Natural killer cell (primary cell): ENCODE data around the gene TRANK1. TPM values are rescaled to one million over a fixed set of nuclear protein-coding genes. Genes with fewer than 3 reads are reported as not detected.
"Not testable (repeated sequence)": the region's sequence is repeated elsewhere in the genome, so short reads cannot be mapped to it uniquely, and the experiment has no call there.

Experiments
- ATAC-seq, 3 donors: fragments of 150-1000 bp in 2 of 3; fragments of 200-7000 bp in 1 of 3; cut with Tn5 transposase; 1 replicate in 1 of 3; 2 replicates in 2 of 3; pipeline ENCODE4 v1.10.0; 2021; ENCODE audit warnings: mild to moderate bottlenecking in 2 of 3, moderate library complexity in 2 of 3
- DNase-seq, 2 donors: peaks; one replicate each; pipeline versions ENCODE4 v3.0.0 to v3.0.0-alpha.2; 2013 to 2021; ENCODE audit warnings: mixed read lengths in 1 of 2
- H3K27ac ChIP-seq: one replicate; pipeline ENCODE4 v1.5.1; 2013; ENCODE audit warnings: mild to moderate bottlenecking, low read length
- H3K27me3 ChIP-seq: one replicate; pipeline ENCODE4 v1.6.1; 2013; ENCODE audit warnings: low read length; ENCODE audit not compliant: control insufficient read depth, insufficient read depth
- H3K36me3 ChIP-seq: one replicate; pipeline ENCODE4 v1.6.1; 2013; ENCODE audit warnings: low read length; ENCODE audit not compliant: control insufficient read depth, insufficient read depth
- H3K4me1 ChIP-seq: one replicate; pipeline ENCODE4 v1.6.1; 2013; ENCODE audit warnings: low read length; ENCODE audit not compliant: control insufficient read depth, insufficient read depth
- H3K4me3 ChIP-seq: one replicate; pipeline ENCODE4 v1.5.1; 2013; ENCODE audit warnings: low read length
- H3K9me3 ChIP-seq: one replicate; pipeline ENCODE4 v1.6.1; 2013; ENCODE audit warnings: low read length; ENCODE audit not compliant: control insufficient read depth, insufficient read depth
- H3K27ac Mint-ChIP-seq, 2 donors: one replicate each; pipeline ENCODE4 v1.8.0; 2022; ENCODE audit warnings: mild to moderate bottlenecking in 2 of 2, mixed read lengths in 2 of 2, moderate library complexity in 1 of 2
- H3K27me3 Mint-ChIP-seq, 2 donors: one replicate each; pipeline ENCODE4 v1.8.0; 2022; ENCODE audit warnings: low read depth in 2 of 2, mixed read lengths in 2 of 2
- H3K36me3 Mint-ChIP-seq: one replicate; pipeline ENCODE4 v1.8.0; 2022; ENCODE audit warnings: mixed read lengths
- H3K4me1 Mint-ChIP-seq, 2 donors: one replicate each; pipeline ENCODE4 v1.8.0; 2022; ENCODE audit warnings: mixed read lengths in 2 of 2
- H3K4me3 Mint-ChIP-seq: one replicate; pipeline ENCODE4 v1.8.0; 2022; ENCODE audit warnings: mild to moderate bottlenecking, moderate library complexity, mixed read lengths
- H3K9me3 Mint-ChIP-seq, 2 donors: one replicate each; pipeline ENCODE4 v1.8.0; 2022; ENCODE audit warnings: mixed read lengths in 2 of 2
- WGBS: methylation state at CpG from one replicate; pipeline ENCODE4 v1.1.7; 2013; ENCODE audit warnings: missing lambda C conversion rate; ENCODE audit not compliant: insufficient coverage; 5-methylcytosine and 5-hydroxymethylcytosine counted together
- intact Hi-C: fragments of 100-400 bp; cut with micrococcal nuclease; formaldehyde crosslinking; loops from one replicate; pipeline ENCODE4 v1.14.2; 2022
- total RNA-seq, 4 donors: library from RNA; stranded (reverse); fragments of 120-200 nt in 1 of 4; gene quantifications; one replicate each; pipeline versions ENCODE4 v1.2.3 to v1.2.4, GENCODE V29; 2013 to 2022
- TF ChIP-seq, protein P1 (sequence below): fragments of 200-600 bp; IDR thresholded peaks from one replicate; pipeline ENCODE4 v1.8.0; 2022; ENCODE audit warnings: antibody characterized with exemption

Gene TRANK1
- total RNA-seq, 3 donors from 2014 or later (not counting 1 experiment from before 2014, with no cell fraction given), result 105 to 158 (median 139) TPM

DNA sequence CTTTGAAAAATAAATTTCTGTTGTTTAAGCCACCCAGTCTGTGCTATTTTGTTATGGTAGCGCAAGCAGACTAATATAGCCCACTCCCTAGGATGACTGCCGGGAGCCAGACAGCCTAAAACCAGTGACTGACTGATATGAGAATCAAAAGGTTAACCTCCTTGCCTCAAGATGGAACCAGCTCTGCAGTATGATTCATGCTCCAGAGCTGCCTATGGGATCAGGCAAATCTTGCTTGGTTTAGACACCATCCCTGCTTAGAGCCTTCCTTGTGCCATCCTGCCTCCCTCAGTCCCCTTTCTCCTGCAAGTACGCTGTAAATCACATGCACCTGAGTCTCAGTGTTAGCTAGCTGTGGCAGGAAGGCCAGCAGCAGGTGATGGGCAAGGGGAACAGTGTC lies 39.3 kb downstream of the TRANK1 start:
- TF ChIP-seq, protein P1, sequence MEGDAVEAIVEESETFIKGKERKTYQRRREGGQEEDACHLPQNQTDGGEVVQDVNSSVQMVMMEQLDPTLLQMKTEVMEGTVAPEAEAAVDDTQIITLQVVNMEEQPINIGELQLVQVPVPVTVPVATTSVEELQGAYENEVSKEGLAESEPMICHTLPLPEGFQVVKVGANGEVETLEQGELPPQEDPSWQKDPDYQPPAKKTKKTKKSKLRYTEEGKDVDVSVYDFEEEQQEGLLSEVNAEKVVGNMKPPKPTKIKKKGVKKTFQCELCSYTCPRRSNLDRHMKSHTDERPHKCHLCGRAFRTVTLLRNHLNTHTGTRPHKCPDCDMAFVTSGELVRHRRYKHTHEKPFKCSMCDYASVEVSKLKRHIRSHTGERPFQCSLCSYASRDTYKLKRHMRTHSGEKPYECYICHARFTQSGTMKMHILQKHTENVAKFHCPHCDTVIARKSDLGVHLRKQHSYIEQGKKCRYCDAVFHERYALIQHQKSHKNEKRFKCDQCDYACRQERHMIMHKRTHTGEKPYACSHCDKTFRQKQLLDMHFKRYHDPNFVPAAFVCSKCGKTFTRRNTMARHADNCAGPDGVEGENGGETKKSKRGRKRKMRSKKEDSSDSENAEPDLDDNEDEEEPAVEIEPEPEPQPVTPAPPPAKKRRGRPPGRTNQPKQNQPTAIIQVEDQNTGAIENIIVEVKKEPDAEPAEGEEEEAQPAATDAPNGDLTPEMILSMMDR, result no peak
- peak overlapping the region; percentile 75 for H3K27ac ChIP-seq

DNA sequence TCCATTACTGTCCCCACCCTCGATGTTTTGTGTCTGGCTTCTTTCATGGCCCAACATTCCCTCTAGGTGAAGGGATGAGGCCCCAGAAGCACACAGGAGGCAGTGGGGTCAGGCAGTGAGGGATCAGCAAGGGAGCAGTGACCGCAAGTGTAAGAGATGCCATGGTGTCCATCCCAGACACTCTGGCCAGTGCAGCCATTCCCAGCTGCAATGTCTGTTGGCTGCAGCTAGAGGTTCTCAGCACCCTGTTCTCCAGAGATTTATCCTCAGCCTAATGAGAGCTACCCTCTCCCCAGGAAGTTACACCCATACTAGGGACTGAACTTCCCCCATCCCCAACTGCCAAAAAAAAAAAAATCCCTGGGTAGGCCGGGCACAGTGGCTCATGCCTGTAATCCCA lies 40.2 kb downstream of the TRANK1 start:
- TF ChIP-seq, protein P1, result no peak
- WGBS, result 67% methylated on average over 3 of the region's 3 CpGs
- no peak overlapping the region for H3K4me3 ChIP-seq
- Mint-ChIP-seq H3K4me1 (peaks cover 57 to 75% of the 10 kb centered on the region in 2 donors), H3K27ac (peak overlapping the region; percentile 94 to 97), H3K9me3 (no peaks in the 10 kb centered on the region), H3K36me3 (peaks cover 8% of the 10 kb centered on the region), H3K4me3 (no peak overlapping the region), H3K27me3 (no peaks in the 10 kb centered on the region)
- H3K36me3 ChIP-seq, result peaks cover 34% of the 10 kb centered on the region
- intact Hi-C loops, result no loop called here
- H3K27me3 ChIP-seq, result no peaks in the 10 kb centered on the region
- no peaks in the 10 kb centered on the region for H3K9me3 ChIP-seq
- DNase-seq, result no peak
- peaks cover 60% of the 10 kb centered on the region for H3K4me1 ChIP-seq
- H3K27ac ChIP-seq, result no peak overlapping the region
- no peak for ATAC-seq

More for the DNA sequence above, 39.3 kb downstream of the TRANK1 start:
- peaks cover 8% of the 10 kb centered on the region for H3K36me3 Mint-ChIP-seq
- Histone ChIP-seq H3K4me3 (no peak overlapping the region), H3K4me1 (peaks cover 58% of the 10 kb centered on the region), H3K27me3 (no peaks in the 10 kb centered on the region), H3K36me3 (peaks cover 26% of the 10 kb centered on the region), H3K9me3 (no peaks in the 10 kb centered on the region)
- 92% methylated on average over 3 of the region's 3 CpGs for WGBS
- peak overlapping the region; percentile 88 for H3K4me3 Mint-ChIP-seq
- H3K4me1 Mint-ChIP-seq, result peaks cover 57 to 70% of the 10 kb centered on the region in 2 donors
- DNase-seq (peak in 1 of 2 donors; percentile 16), ATAC-seq (no peak)
- intact Hi-C loops, result no loop called here
- H3K27ac Mint-ChIP-seq, result peak overlapping the region; percentile 94 to 97
- no peaks in the 10 kb centered on the region for H3K27me3 Mint-ChIP-seq
- no peaks in the 10 kb centered on the region for H3K9me3 Mint-ChIP-seq

DNA sequence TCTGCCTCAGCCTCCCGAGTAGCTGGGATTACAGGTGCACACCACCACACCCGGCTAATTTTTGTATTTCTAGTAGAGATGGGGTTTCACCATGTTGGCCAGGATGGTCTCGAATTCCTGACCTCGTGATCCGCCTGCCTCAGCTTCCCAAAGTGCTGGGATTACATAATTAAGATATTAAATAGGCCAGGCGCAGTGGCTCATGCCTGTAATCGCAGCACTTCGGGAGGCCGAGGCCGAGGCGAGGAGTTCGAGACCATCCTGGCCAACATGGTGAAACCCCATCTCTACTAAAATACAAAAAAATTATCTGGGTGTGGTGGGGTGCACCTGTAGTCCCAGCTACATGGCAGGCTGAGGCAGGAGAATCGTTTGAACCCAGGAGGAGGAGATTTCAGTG lies 40.8 kb downstream of the TRANK1 start:
- H3K27ac Mint-ChIP-seq, result peak overlapping the region in 1 of 2 donors; percentile 97
- DNase-seq, H3K9me3 ChIP-seq, H3K9me3 Mint-ChIP-seq, H3K27me3 Mint-ChIP-seq, ATAC-seq, H3K4me3 Mint-ChIP-seq, H3K27ac ChIP-seq, H3K27me3 ChIP-seq, H3K4me3 ChIP-seq, intact Hi-C loops, H3K36me3 Mint-ChIP-seq: not testable (repeated sequence)
- peaks cover 53 to 71% of the 10 kb centered on the region in 2 donors for H3K4me1 Mint-ChIP-seq
- H3K36me3 ChIP-seq, result peaks cover 40% of the 10 kb centered on the region
- H3K4me1 ChIP-seq, result peaks cover 57% of the 10 kb centered on the region
- 96% methylated on average over 6 of the region's 13 CpGs for WGBS

DNA sequence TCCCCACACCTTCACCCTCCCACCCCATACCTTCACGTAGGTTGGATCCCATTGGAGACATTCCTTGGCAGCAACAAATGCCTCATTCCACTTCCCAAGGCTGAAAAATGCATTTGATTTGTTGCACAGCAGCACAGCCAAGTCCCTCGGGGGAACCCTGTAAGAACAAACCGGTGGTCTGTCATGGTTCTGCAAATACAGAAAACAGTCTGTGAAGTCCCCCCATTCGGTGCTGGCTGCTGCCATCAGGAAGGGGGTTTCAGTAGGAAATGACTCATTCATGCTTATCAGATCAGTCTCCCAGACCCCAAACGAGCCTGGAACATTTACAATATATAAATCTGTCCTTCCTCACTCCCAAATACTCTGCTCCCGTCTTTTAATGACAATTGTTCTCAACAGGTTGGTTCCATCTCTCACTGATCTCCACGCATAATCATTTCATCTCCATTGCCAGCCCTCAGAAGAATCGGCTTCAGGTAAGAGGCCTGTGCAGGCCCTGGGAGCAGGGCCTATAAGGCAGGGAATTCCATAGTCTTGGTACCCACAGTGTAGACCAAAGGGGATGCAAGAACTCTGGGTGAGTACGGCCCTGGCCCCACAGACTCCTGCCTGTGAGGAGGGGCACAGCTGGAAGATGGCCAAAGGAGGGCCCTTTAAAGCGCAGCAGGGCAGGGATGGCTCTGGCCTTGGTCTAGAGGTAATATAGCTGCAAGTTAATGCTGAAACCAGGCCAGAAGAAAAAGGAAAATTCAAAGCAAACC lies 41.6 kb downstream of the TRANK1 start:
- H3K4me3 Mint-ChIP-seq, result peak overlapping the region; percentile 1
- ATAC-seq, result peak in 2 of 3 donors; percentile 26 to 28
- peak in 1 of 2 donors; percentile 52 for DNase-seq
- WGBS, result 44% methylated on average over 10 of the region's 10 CpGs
- TF ChIP-seq, protein P1, result no peak
- peaks cover 46 to 63% of the 10 kb centered on the region in 2 donors for H3K4me1 Mint-ChIP-seq
- H3K27ac Mint-ChIP-seq, result peak overlapping the region; percentile 61 to 72
- no peaks in the 10 kb centered on the region for H3K9me3 Mint-ChIP-seq
- Histone ChIP-seq H3K9me3 (no peaks in the 10 kb centered on the region), H3K4me3 (no peak overlapping the region), H3K27ac (peak overlapping the region; percentile 51), H3K27me3 (no peaks in the 10 kb centered on the region), H3K4me1 (peaks cover 51% of the 10 kb centered on the region), H3K36me3 (peaks cover 46% of the 10 kb centered on the region)
- intact Hi-C loops, result no loop called here
- no peaks in the 10 kb centered on the region for H3K27me3 Mint-ChIP-seq
- peaks cover 10% of the 10 kb centered on the region for H3K36me3 Mint-ChIP-seq
